Stomach (tissue), 9 donors: ENCODE data around the gene TSPYL2. TPM values are rescaled to one million over a fixed set of nuclear protein-coding genes. Genes with fewer than 3 reads are reported as not detected.

ENCODE experiments used
- DNase-seq, 2 donors: peaks; one replicate each; pipeline versions ENCODE4 v3.0.0 to v3.0.0-alpha.2; 2013 to 2019
- H3K27ac ChIP-seq, 5 donors: fragments of 200-600 bp in 4 of 5; sonication (generic) in 4 of 5; one replicate each; pipeline ENCODE4 v1.5.1; 2013 to 2019; ENCODE audit warnings: mild to moderate bottlenecking in 1 of 5, moderate library complexity in 1 of 5
- H3K27me3 ChIP-seq, 3 donors: fragments of 200-600 bp; sonication (generic); one replicate each; pipeline ENCODE4 v1.5.1; 2017 to 2019; ENCODE audit warnings: mixed run types in 1 of 3
- H3K36me3 ChIP-seq, 4 donors: fragments of 200-600 bp; sonication (generic); 1 replicate in 3 of 4; 2 replicates in 1 of 4; pipeline ENCODE4 v1.5.1; 2016 to 2019
- H3K4me1 ChIP-seq, 4 donors: fragments of 200-600 bp; sonication (generic); one replicate each; pipeline ENCODE4 v1.5.1; 2016 to 2019
- H3K4me3 ChIP-seq, 4 donors: fragments of 200-600 bp; sonication (generic) in 3 of 4; one replicate each; pipeline ENCODE4 v1.5.1; 2016 to 2019; ENCODE audit warnings: mild to moderate bottlenecking in 1 of 4
- H3K9me3 ChIP-seq, 4 donors: fragments of 200-600 bp; sonication (generic); one replicate each; pipeline ENCODE4 v1.5.1; 2016 to 2019
- EP300 ChIP-seq: sonication (generic); formaldehyde crosslinking; IDR thresholded peaks from one replicate; pipeline ENCODE4 v1.6.1; 2017; ENCODE audit warnings: antibody characterized with exemption
- POLR2A ChIP-seq, 4 donors: fragments of 450-650 bp; IDR thresholded peaks; one replicate each; pipeline ENCODE4 v1.6.1; 2016; ENCODE audit warnings: antibody characterized with exemption in 4 of 4, control low read depth in 2 of 4, mild to moderate bottlenecking in 1 of 4, moderate library complexity in 1 of 4
- POLR2AphosphoS5 ChIP-seq, 3 donors: sonication (generic); formaldehyde crosslinking; IDR thresholded peaks; one replicate each; pipeline ENCODE4 v1.6.1; 2016; ENCODE audit warnings: antibody characterized with exemption in 3 of 3
- WGBS, 5 donors: extraction: QIAGEN DNeasy Blood & Tissue Kit in 3 of 5; methylation state at CpG; one replicate each; pipeline versions ENCODE4 v1.1.5 to v1.1.7; 2013 to 2018; 5-methylcytosine and 5-hydroxymethylcytosine counted together
- intact Hi-C: fragments of 100-400 bp; cut with DNase I; formaldehyde crosslinking; loops from one replicate; pipeline ENCODE4 v1.15.1; 2023; ENCODE audit warnings: low total_unique reads
- polyA plus RNA-seq, 3 donors: library from polyadenylated mRNA; stranded (reverse); fragments of 200-250 nt; gene quantifications; one replicate each; pipeline ENCODE4 v1.2.3, GENCODE V29; 2013
- total RNA-seq, 5 donors: library from RNA; depleted of rRNA; stranded (reverse); fragments of >200 nt; gene quantifications; one replicate each; pipeline versions ENCODE4 v1.1.0 to v1.2.3, GENCODE V29; 2014 to 2016
- TF ChIP-seq, protein P1 (sequence below), 7 experiments: fragments of 450-650 bp in 4 of 7; fragments of 200-600 bp in 3 of 7; sonication (generic) in 3 of 7; IDR thresholded peaks; one replicate each; pipeline ENCODE4 v1.5.1; 2016 to 2019; ENCODE audit warnings: antibody characterized with exemption in 7 of 7, control low read depth in 2 of 7, mild to moderate bottlenecking in 1 of 7
- donor health status: healthy with polysubstance abuse.
- donor health status: Bipolar disorder and iron deficiency.
- donor health status: healthy.

TSPYL2 gene
- total and polyA plus RNA-seq, 8 donors, result 19.9 to 105 (median 44.9) TPM

DNA sequence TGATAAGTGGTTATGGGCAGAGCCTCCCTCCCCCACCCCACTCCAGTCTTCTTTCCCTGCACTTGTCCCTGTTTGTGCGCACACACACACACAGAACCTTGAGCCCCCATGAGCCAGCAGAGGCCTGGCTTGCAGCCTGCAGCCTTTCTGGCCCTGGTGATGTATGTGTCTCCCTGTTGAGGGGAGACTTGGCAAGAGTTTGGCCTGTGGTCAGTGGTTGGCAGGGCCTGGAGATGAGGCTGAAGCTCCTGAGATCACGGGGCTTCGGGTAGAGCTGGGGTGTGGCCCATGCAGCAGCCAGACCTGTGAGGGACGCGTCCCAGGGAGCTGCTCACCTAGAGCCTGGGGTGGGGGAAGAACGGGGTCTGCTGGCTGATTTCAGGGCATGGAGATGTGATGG lies 31.3 kb upstream of the TSPYL2 start:
- intact Hi-C loops, result no loop called here
- peaks cover 0 to 3% (median 0%) of the 10 kb centered on the region in 4 donors for H3K4me1 ChIP-seq
- H3K36me3 ChIP-seq, result no peaks in the 10 kb centered on the region
- WGBS, 5 donors, result 65 to 83% (median 80%) methylated on average over 4 to 6 of the region's 6 CpGs
- DNase-seq, result no peak
- H3K4me3 ChIP-seq, result no peak overlapping the region
- no peak overlapping the region for H3K27ac ChIP-seq
- peaks cover 0 to 14% (median 9%) of the 10 kb centered on the region in 3 donors for H3K27me3 ChIP-seq
- no peaks in the 10 kb centered on the region for H3K9me3 ChIP-seq
- TF ChIP-seq POLR2AphosphoS5 (IDR thresholded peaks at IDR 0.05) (no peak), POLR2A (IDR thresholded peaks at IDR 0.05) (no peak), EP300 (no peak)
- TF ChIP-seq, protein P1, sequence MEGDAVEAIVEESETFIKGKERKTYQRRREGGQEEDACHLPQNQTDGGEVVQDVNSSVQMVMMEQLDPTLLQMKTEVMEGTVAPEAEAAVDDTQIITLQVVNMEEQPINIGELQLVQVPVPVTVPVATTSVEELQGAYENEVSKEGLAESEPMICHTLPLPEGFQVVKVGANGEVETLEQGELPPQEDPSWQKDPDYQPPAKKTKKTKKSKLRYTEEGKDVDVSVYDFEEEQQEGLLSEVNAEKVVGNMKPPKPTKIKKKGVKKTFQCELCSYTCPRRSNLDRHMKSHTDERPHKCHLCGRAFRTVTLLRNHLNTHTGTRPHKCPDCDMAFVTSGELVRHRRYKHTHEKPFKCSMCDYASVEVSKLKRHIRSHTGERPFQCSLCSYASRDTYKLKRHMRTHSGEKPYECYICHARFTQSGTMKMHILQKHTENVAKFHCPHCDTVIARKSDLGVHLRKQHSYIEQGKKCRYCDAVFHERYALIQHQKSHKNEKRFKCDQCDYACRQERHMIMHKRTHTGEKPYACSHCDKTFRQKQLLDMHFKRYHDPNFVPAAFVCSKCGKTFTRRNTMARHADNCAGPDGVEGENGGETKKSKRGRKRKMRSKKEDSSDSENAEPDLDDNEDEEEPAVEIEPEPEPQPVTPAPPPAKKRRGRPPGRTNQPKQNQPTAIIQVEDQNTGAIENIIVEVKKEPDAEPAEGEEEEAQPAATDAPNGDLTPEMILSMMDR (IDR thresholded peaks at IDR 0.05), result no peak

DNA sequence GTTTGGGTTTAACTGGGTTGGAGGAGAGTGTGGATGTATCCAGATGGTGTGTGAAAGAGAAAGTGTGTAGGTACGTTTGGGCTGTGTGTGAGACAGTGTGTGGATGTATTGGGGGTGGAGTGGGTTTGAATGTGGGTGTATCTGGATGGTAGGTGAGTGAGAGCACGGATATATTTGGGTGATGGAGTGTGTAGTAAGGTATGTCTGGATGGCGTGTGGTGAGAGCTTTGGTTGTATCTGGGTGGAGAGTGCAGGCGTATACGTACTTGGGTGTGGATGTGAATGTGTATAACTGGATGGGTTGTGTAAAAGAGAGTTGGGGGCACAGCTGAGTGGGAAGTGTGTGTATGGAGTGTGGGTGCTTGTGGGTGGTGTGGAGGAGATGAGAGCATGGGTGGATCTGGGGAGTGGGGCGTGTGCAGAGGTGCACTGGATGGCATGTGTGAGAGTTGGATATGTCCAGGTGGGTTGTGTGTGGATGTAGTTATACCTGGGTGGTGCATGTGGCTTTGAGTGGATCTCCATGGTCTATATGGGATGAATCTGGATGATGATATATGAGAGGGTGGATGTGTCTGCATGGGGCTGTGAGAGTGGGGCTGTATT lies 26.8 kb upstream of the TSPYL2 start:
- Histone ChIP-seq H3K4me3 (no peak overlapping the region), H3K9me3 (no peaks in the 10 kb centered on the region), H3K36me3 (no peaks in the 10 kb centered on the region), H3K27ac (no peak overlapping the region), H3K27me3 (no peaks in the 10 kb centered on the region), H3K4me1 (no peaks in the 10 kb centered on the region)
- no peak for TF ChIP-seq EP300
- TF ChIP-seq POLR2AphosphoS5 (IDR thresholded peaks at IDR 0.05), result no peak
- TF ChIP-seq, protein P1 (IDR thresholded peaks at IDR 0.05), result no peak
- TF ChIP-seq POLR2A (IDR thresholded peaks at IDR 0.05), result no peak
- WGBS, 5 donors, result 77 to 88% (median 86%) methylated on average over 6 of the region's 6 CpGs
- no peak for DNase-seq
- intact Hi-C loops, result no loop called here

DNA sequence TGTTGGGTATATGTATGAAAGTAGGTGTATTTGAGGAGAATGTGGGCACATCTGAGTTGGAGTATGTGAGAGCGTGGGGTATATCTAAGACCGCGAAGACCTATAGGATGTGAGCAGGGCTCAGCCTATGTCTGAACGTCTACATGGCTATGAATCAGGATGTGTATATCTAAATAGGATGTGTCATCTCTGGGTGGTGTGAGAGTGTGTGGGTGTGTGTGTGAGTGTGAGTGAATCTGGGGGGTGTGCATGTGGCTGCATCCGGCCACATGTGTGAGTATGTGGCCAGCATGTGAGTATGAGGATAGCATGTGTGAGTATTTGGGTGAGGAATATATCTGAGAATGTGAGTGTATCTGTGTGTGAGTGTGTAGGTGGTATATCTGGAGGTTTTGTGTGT lies 25.9 kb upstream of the TSPYL2 start:
- intact Hi-C loops, result no loop called here
- WGBS, 5 donors, result 80 to 91% (median 82%) methylated on average over 5 of the region's 5 CpGs
- Histone ChIP-seq H3K9me3 (no peaks in the 10 kb centered on the region), H3K36me3 (no peaks in the 10 kb centered on the region), H3K27ac (no peak overlapping the region), H3K4me1 (no peaks in the 10 kb centered on the region), H3K27me3 (no peaks in the 10 kb centered on the region), H3K4me3 (no peak overlapping the region)
- TF ChIP-seq, protein P1 (IDR thresholded peaks at IDR 0.05), result no peak
- TF ChIP-seq EP300 (no peak), POLR2A (IDR thresholded peaks at IDR 0.05) (no peak), POLR2AphosphoS5 (IDR thresholded peaks at IDR 0.05) (no peak)
- DNase-seq, result no peak

DNA sequence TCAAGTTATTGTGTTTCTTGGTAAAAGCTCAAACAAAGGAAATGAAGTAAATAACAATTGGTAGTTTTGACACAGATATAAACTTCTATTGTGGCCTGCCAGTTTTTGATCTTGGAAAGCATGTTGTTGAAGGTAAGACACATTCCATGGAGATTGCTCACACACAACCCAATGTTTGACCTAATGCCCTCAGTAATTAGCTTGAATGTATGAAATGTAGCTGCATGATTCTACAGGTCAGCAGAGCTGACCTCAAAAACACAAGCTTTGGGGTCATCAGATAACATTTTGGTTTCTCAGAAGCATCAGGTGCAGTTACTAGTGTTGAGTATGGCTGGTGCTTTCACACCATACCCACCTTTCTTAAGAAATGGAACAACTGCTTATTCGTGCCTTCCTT lies 17.1 kb upstream of the TSPYL2 start:
- 58 to 95% (median 82%) methylated on average over 1 of the region's 1 CpG for WGBS, 5 donors
- H3K4me3 ChIP-seq, result no peak overlapping the region

More for the DNA sequence above, 17.1 kb upstream of the TSPYL2 start:
- peaks cover 0 to 17% (median 0%) of the 10 kb centered on the region in 3 donors for H3K27me3 ChIP-seq
- H3K4me1 ChIP-seq, result no peaks in the 10 kb centered on the region
- H3K9me3 ChIP-seq, result no peaks in the 10 kb centered on the region
- intact Hi-C loops, result no loop called here
- no peak for DNase-seq
- no peak overlapping the region for H3K27ac ChIP-seq
- TF ChIP-seq POLR2A (IDR thresholded peaks at IDR 0.05) (no peak), EP300 (no peak), POLR2AphosphoS5 (IDR thresholded peaks at IDR 0.05) (no peak)
- TF ChIP-seq, protein P1 (IDR thresholded peaks at IDR 0.05), result no peak
- H3K36me3 ChIP-seq, result no peaks in the 10 kb centered on the region
